GM12801 (cell line): ENCODE data around the gene ERBB4.

Experiments used
- CTCF ChIP-seq: IDR thresholded peaks from one replicate; pipeline ENCODE4 v1.5.1; 2011; ENCODE audit warnings: control low read depth; ENCODE audit not compliant: insufficient read length; ENCODE audit errors: extremely low read depth

The ERBB4 gene

GRCh38 chr2:212197776-212198175 is 340.8 kb downstream of the ERBB4 start:
- no peak for TF ChIP-seq CTCF

- TF ChIP-seq CTCF, result no peak
Observed at GRCh38 chr2:212195626-212196025, 343.0 kb downstream of the ERBB4 start.

- no peak for TF ChIP-seq CTCF
Observed at GRCh38 chr2:212194396-212194795, 344.2 kb downstream of the ERBB4 start.

GRCh38 chr2:212193803-212194202 is 344.8 kb downstream of the ERBB4 start:
- TF ChIP-seq CTCF, result no peak

- TF ChIP-seq CTCF, result no peak
Observed at GRCh38 chr2:212193056-212193455, 345.5 kb downstream of the ERBB4 start.

- TF ChIP-seq CTCF, result no peak
Observed at GRCh38 chr2:212186166-212186565, 352.4 kb downstream of the ERBB4 start.

- TF ChIP-seq CTCF, result no peak
Observed at GRCh38 chr2:212181646-212182045, 357.0 kb downstream of the ERBB4 start.

- TF ChIP-seq CTCF, result no peak
Observed at GRCh38 chr2:212180408-212181083, 358.1 kb downstream of the ERBB4 start.
